H1 (cell line): ENCODE results near the gene SCRN1. TPM values are rescaled to one million over a fixed set of nuclear protein-coding genes. Genes with fewer than 3 reads are reported as not detected.

Experiments
- CTCF ChIA-PET: fragments of 300-600 bp; sonication (Branson Sonifier 250); formaldehyde crosslinking; loops from one replicate; lab custom pipeline; 2021; ENCODE audit not compliant: partially characterized antibody; lab: Charles Lee
- POLR2A ChIA-PET: fragments of 300-600 bp; sonication (Branson Sonifier 250); formaldehyde crosslinking; loops from one replicate; lab custom pipeline; 2021; ENCODE audit warnings: inconsistent platforms; ENCODE audit not compliant: partially characterized antibody; lab: Charles Lee
- DNase-seq, 2 experiments: peaks; one replicate each; pipeline versions ENCODE4 v3.0.0 to v3.0.0-alpha.2; 2010 to 2022; ENCODE audit warnings: low spot score in 2 of 2, low read depth in 1 of 2, mixed read lengths in 1 of 2
- FAIRE-seq: peaks from 2 replicates; lab custom pipeline; 2011; peaks lifted over from hg19 to GRCh38; lab: Jason Lieb, UNC
- H2AFZ ChIP-seq: 2 replicates; pipeline ENCODE4 v1.8.1; 2012; ENCODE audit warnings: low read length, inconsistent platforms
- H2AK5ac ChIP-seq: 2 replicates; pipeline ENCODE4 v1.6.1; 2013; ENCODE audit warnings: low read depth, low read length
- H2BK120ac ChIP-seq: replicated peaks from 2 replicates; pipeline ENCODE3; 2013; ENCODE audit warnings: low read depth, low read length, inconsistent platforms
- H2BK12ac ChIP-seq: 2 replicates; pipeline ENCODE4 v1.6.1; 2013; ENCODE audit warnings: low read depth, low read length
- H2BK15ac ChIP-seq: 2 replicates; pipeline ENCODE4 v1.6.1; 2013; ENCODE audit warnings: low read length
- H2BK20ac ChIP-seq: 2 replicates; pipeline ENCODE4 v1.6.1; 2013; ENCODE audit warnings: low read length
- H2BK5ac ChIP-seq: 2 replicates; pipeline ENCODE4 v1.6.1; 2013; ENCODE audit warnings: low read depth, low read length
- H3K14ac ChIP-seq: 2 replicates; pipeline ENCODE4 v1.6.1; 2013; ENCODE audit warnings: inconsistent platforms; ENCODE audit not compliant: insufficient read length
- H3K18ac ChIP-seq: 2 replicates; pipeline ENCODE4 v1.6.1; 2013; ENCODE audit warnings: low read length; ENCODE audit errors: extremely low read depth
- H3K23ac ChIP-seq: 2 replicates; pipeline ENCODE4 v1.6.1; 2013; ENCODE audit warnings: inconsistent platforms; ENCODE audit not compliant: insufficient read length
- H3K23me2 ChIP-seq: 2 replicates; pipeline ENCODE4 v1.6.1; 2013; ENCODE audit warnings: low read depth, low read length
- H3K27ac ChIP-seq: 2 replicates; pipeline ENCODE4 v1.6.1; 2011; ENCODE audit warnings: low read depth, low read length, inconsistent platforms
- H3K27me3 ChIP-seq, 4 experiments: replicated peaks in 1 of 4; 1 replicate in 1 of 4; 2 replicates in 3 of 4; pipeline versions ENCODE4 v1.6.1 to v1.8.1; 2011 to 2013; ENCODE audit warnings: low read length in 3 of 4, mild to moderate bottlenecking in 3 of 4, inconsistent platforms in 2 of 4, mixed read lengths in 2 of 4, moderate library complexity in 1 of 4; ENCODE audit not compliant: control insufficient read depth in 3 of 4, insufficient read depth in 3 of 4; ENCODE audit errors: extremely low read depth in 1 of 4
- H3K36me3 ChIP-seq, 4 experiments: 2 replicates each; pipeline versions ENCODE4 v1.6.1 to v1.8.1; 2011 to 2013; ENCODE audit warnings: mild to moderate bottlenecking in 4 of 4, low read length in 3 of 4, moderate library complexity in 2 of 4, control low read depth in 1 of 4, inconsistent platforms in 1 of 4; ENCODE audit not compliant: insufficient read depth in 4 of 4, control insufficient read depth in 2 of 4
- H3K4ac ChIP-seq: replicated peaks from 2 replicates; pipeline ENCODE3; 2013; ENCODE audit warnings: low read length, low read depth, mixed read lengths, inconsistent platforms; ENCODE audit not compliant: insufficient read length
- H3K4me1 ChIP-seq, 4 experiments: replicated peaks in 1 of 4; 1 replicate in 1 of 4; 2 replicates in 3 of 4; pipeline versions ENCODE4 v1.6.1 to v1.8.1; 2011 to 2013; ENCODE audit warnings: low read length in 3 of 4, inconsistent platforms in 2 of 4, mixed read lengths in 1 of 4; ENCODE audit not compliant: insufficient read depth in 4 of 4, control insufficient read depth in 3 of 4
- H3K4me2 ChIP-seq, 2 experiments: 2 replicates each; pipeline versions ENCODE4 v1.6.1 to v1.8.1; 2011 to 2013; ENCODE audit warnings: low read depth in 2 of 2, low read length in 2 of 2, control low read depth in 1 of 2, inconsistent platforms in 1 of 2, mild to moderate bottlenecking in 1 of 2; ENCODE audit not compliant: insufficient read depth in 1 of 2
- H3K4me3 ChIP-seq, 4 experiments: fragments of 200-600, 300-600 bp in 1 of 4; sonication (generic), shearing (Covaris generic), sonication (Bioruptor Twin) in 1 of 4; 2 replicates each; pipeline versions ENCODE4 v1.5.1 to v1.8.1; 2011 to 2016; ENCODE audit warnings: low read length in 4 of 4, low read depth in 3 of 4, control low read depth in 2 of 4, inconsistent platforms in 2 of 4, mild to moderate bottlenecking in 2 of 4, mixed read lengths in 1 of 4, moderate library complexity in 1 of 4; ENCODE audit not compliant: insufficient read depth in 2 of 4; ENCODE audit errors: extremely low read depth in 1 of 4
- H3K56ac ChIP-seq: replicated peaks from 2 replicates; pipeline ENCODE3; 2013; ENCODE audit warnings: low read depth, mild to moderate bottlenecking, mixed read lengths, low read length, inconsistent platforms; ENCODE audit not compliant: insufficient read length
- H3K79me1 ChIP-seq: 2 replicates; pipeline ENCODE4 v1.6.1; 2013; ENCODE audit warnings: low read depth, low read length, control low read depth
- H3K79me2 ChIP-seq, 2 experiments: 2 replicates each; pipeline versions ENCODE4 v1.6.1 to v1.8.1; 2012 to 2013; ENCODE audit warnings: low read length in 2 of 2, mild to moderate bottlenecking in 2 of 2, inconsistent platforms in 1 of 2; ENCODE audit not compliant: insufficient read depth in 2 of 2, control insufficient read depth in 1 of 2
- H3K9ac ChIP-seq, 4 experiments: replicated peaks in 1 of 4; 1 replicate in 1 of 4; 2 replicates in 3 of 4; pipeline versions ENCODE4 v1.6.1 to v1.8.1; 2011 to 2013; ENCODE audit warnings: low read depth in 3 of 4, low read length in 3 of 4, control low read depth in 2 of 4, mild to moderate bottlenecking in 2 of 4, moderate library complexity in 2 of 4, inconsistent platforms in 1 of 4; ENCODE audit errors: extremely low read depth in 1 of 4
- H3K9me3 ChIP-seq, 2 experiments: 2 replicates each; pipeline versions ENCODE4 v1.6.1 to v1.8.1; 2012 to 2013; ENCODE audit warnings: mild to moderate bottlenecking in 2 of 2, moderate library complexity in 2 of 2, control low read depth in 1 of 2, inconsistent platforms in 1 of 2, low read depth in 1 of 2, low read length in 1 of 2, mixed read lengths in 1 of 2; ENCODE audit not compliant: insufficient read depth in 2 of 2
- H4K20me1 ChIP-seq, 2 experiments: replicated peaks in 1 of 2; 2 replicates each; pipeline versions ENCODE3 to v1.8.1; 2011 to 2013; ENCODE audit warnings: inconsistent platforms in 2 of 2, low read length in 2 of 2, mild to moderate bottlenecking in 1 of 2; ENCODE audit not compliant: insufficient read depth in 2 of 2, control insufficient read depth in 1 of 2
- H4K5ac ChIP-seq: 2 replicates; pipeline ENCODE4 v1.6.1; 2013; ENCODE audit warnings: low read length, low read depth, mixed read lengths, inconsistent platforms; ENCODE audit not compliant: insufficient read length
- H4K8ac ChIP-seq: 2 replicates; pipeline ENCODE4 v1.8.0; 2013; ENCODE audit warnings: mild to moderate bottlenecking, moderate library complexity, low read length, inconsistent platforms; ENCODE audit not compliant: insufficient read depth; ENCODE audit errors: extremely low read depth
- H4K91ac ChIP-seq: replicated peaks from 2 replicates; pipeline ENCODE3; 2013; ENCODE audit warnings: low read length, mixed read lengths, inconsistent platforms; ENCODE audit not compliant: insufficient read length
- BCL11A ChIP-seq, 2 experiments: IDR thresholded peaks; one replicate each; pipeline ENCODE4 v1.6.1; 2011; ENCODE audit warnings: low read depth in 2 of 2, low read length in 2 of 2, mild to moderate bottlenecking in 2 of 2
- CHD1 ChIP-seq: IDR thresholded peaks from 2 replicates; pipeline ENCODE4 v1.6.1; 2012; ENCODE audit warnings: low read depth, low read length, improper control_type of control experiment
- CHD2 ChIP-seq: IDR thresholded peaks from 2 replicates; pipeline ENCODE4 v1.6.1; 2012; ENCODE audit warnings: low read length, improper control_type of control experiment
- GABPA ChIP-seq: IDR thresholded peaks from 2 replicates; pipeline ENCODE4 v1.6.1; 2011; ENCODE audit warnings: mild to moderate bottlenecking, low read length, moderate library complexity, borderline replicate concordance; ENCODE audit not compliant: insufficient read depth
- GTF2F1 ChIP-seq: IDR thresholded peaks from 2 replicates; pipeline ENCODE4 v1.6.1; 2012; ENCODE audit warnings: low read depth, low read length, improper control_type of control experiment, borderline replicate concordance
- JUN ChIP-seq: IDR thresholded peaks from 2 replicates; pipeline ENCODE4 v1.6.1; 2011; ENCODE audit warnings: low read depth, mild to moderate bottlenecking, improper control_type of control experiment, low read length
- RNF2 ChIP-seq: fragments of 200-900, 300-1000 bp; sonication (generic); IDR thresholded peaks from 2 replicates; pipeline ENCODE4 v1.7.1; 2016; ENCODE audit warnings: borderline replicate concordance, low read depth, mild to moderate bottlenecking, antibody characterized with exemption, low read length; ENCODE audit not compliant: poor library complexity, severe bottlenecking; ENCODE audit errors: missing control alignments
- RXRA ChIP-seq: IDR thresholded peaks from 2 replicates; pipeline ENCODE4 v1.6.1; 2011; ENCODE audit warnings: low read depth, mild to moderate bottlenecking, low read length, moderate library complexity; ENCODE audit not compliant: insufficient read depth
- SIN3A ChIP-seq, 2 experiments: IDR thresholded peaks in 1 of 2; conservative IDR thresholded peaks in 1 of 2; 2 replicates each; pipeline ENCODE4 v1.6.1; 2011 to 2012; ENCODE audit warnings: low read length in 2 of 2, improper control_type of control experiment in 1 of 2, low read depth in 1 of 2, mild to moderate bottlenecking in 1 of 2
- SIRT6 ChIP-seq: IDR thresholded peaks from one replicate; pipeline ENCODE4 v1.7.1; 2012; ENCODE audit warnings: low read length, inconsistent platforms
- SIX5 ChIP-seq: IDR thresholded peaks from 2 replicates; pipeline ENCODE4 v1.6.1; 2011; ENCODE audit warnings: mild to moderate bottlenecking, low read depth, low read length
- TAF7 ChIP-seq: optimal IDR thresholded peaks from 2 replicates; pipeline ENCODE3; 2011; ENCODE audit warnings: low read depth, mild to moderate bottlenecking, inconsistent platforms, low read length, moderate library complexity, borderline replicate concordance
- WGBS, 2 experiments: shearing (Covaris generic) in 1 of 2; methylation state at CpG; one replicate each; pipeline versions ENCODE4 v1.1.6 to v1.1.7; 2013 to 2015; ENCODE audit warnings: low lambda C conversion rate in 2 of 2, mixed read lengths in 2 of 2, inconsistent platforms in 1 of 2, low coverage in 1 of 2, missing lambda C conversion rate in 1 of 2; ENCODE audit not compliant: insufficient replicate concordance in 2 of 2, insufficient coverage in 1 of 2, insufficient read length in 1 of 2; ENCODE audit errors: extremely low coverage in 1 of 2, missing lambda C conversion rate in 1 of 2; 5-methylcytosine and 5-hydroxymethylcytosine counted together
- polyA plus RNA-seq, 7 experiments: library from polyadenylated mRNA; depleted of rRNA in 3 of 7; stranded (reverse) in 5 of 7; unstranded in 2 of 7; fragments of >200 nt in 5 of 7; fragments of 200-250 nt in 2 of 7; gene quantifications; 1 replicate in 5 of 7; 2 replicates in 1 of 7; 4 replicates in 1 of 7; pipeline versions ENCODE4 v1.2.1 to v1.2.3, GENCODE V29; 2011 to 2013; ENCODE audit warnings: missing spikeins in 2 of 7, mixed read lengths in 2 of 7
- total RNA-seq: library from RNA; stranded (reverse); fragmentation: NEBNext Ultra II Directional; extraction: Animal tissue kit (Norgen Biotek cat#: 25700); gene quantifications from 2 replicates; pipeline ENCODE4 v1.2.1, GENCODE V29; 2021

Gene SCRN1
- total and polyA plus RNA-seq, 2 of the 8 experiments (the other 6 are each of a cell fraction or from before 2014, with no cell fraction given): 36.0 to 75.8 TPM

- no peak overlapping the region for H2BK120ac ChIP-seq
- H3K9ac ChIP-seq: no peak overlapping the region
- no peak for FAIRE-seq
- H3K23me2 ChIP-seq: peaks cover 3% of the 10 kb centered on the region; the same call in 1 of the 2 replicates
- H2AFZ ChIP-seq: no peak overlapping the region
- H3K79me1 ChIP-seq: no peaks in the 10 kb centered on the region
- no peak overlapping the region for H3K4ac ChIP-seq
- POLR2A ChIA-PET: no interaction called here
- no peak overlapping the region for H3K27ac ChIP-seq
- no peak for DNase-seq
- H3K14ac ChIP-seq: no peak overlapping the region
- H3K18ac ChIP-seq: no peak overlapping the region
- no peak overlapping the region for H2BK20ac ChIP-seq
- peaks cover 5 to 21% (median 15%) of the 10 kb centered on the region in 4 experiments for H3K36me3 ChIP-seq
- no peak overlapping the region for H4K91ac ChIP-seq
- no peak overlapping the region for H2BK12ac ChIP-seq
- CTCF ChIA-PET: interaction anchor here (0.6 to 2.8 kb wide), 2 partner anchors 28 to 63 kb away, joined by 3 to 11 read pairs; no protein-coding TSS in a partner anchor
- H3K23ac ChIP-seq: no peak overlapping the region
- H4K20me1 ChIP-seq: peaks cover 1 to 3% of the 10 kb centered on the region in 2 experiments
- H3K79me2 ChIP-seq: no peaks in the 10 kb centered on the region
- no peaks in the 10 kb centered on the region for H3K27me3 ChIP-seq
- H3K56ac ChIP-seq: no peak overlapping the region
- no peak overlapping the region for H4K5ac ChIP-seq
- no peak overlapping the region for H3K4me2 ChIP-seq
- no peak overlapping the region for H3K4me3 ChIP-seq
- no peak overlapping the region for H2BK5ac ChIP-seq
- no peak overlapping the region for H2AK5ac ChIP-seq
- H4K8ac ChIP-seq: no peak overlapping the region
- no peak overlapping the region for H2BK15ac ChIP-seq
- H3K9me3 ChIP-seq: peaks cover 0 to 2% of the 10 kb centered on the region in 2 experiments; a peak in 1 of 4 replicates
- no peaks in the 10 kb centered on the region; a peak in 1 of 7 replicates for H3K4me1 ChIP-seq
- 85% methylated on average over 6 of the region's 6 CpGs; no CpG with 5 or more reads in 1 of the 2 experiments for WGBS, 2 experiments
- TF ChIP-seq BCL11A (IDR thresholded peaks at IDR 0.05; ENCODE audit: low read depth in 2 of 2, low read length in 2 of 2): no peak
- no peak for TF ChIP-seq JUN
- TF ChIP-seq CHD1: no peak
- TF ChIP-seq RNF2: no peak
- no peak for TF ChIP-seq SIRT6
- no peak for TF ChIP-seq GTF2F1
- no peak for TF ChIP-seq CHD2
- no peak for TF ChIP-seq GABPA
- no peak for TF ChIP-seq TAF7
- no peak for TF ChIP-seq RXRA
- no peak for TF ChIP-seq SIN3A (conservative IDR thresholded peaks at IDR 0.05 in 1 of 2, IDR thresholded peaks at IDR 0.05 in 1 of 2; ENCODE audit: low read depth in 1 of 2, low read length in 2 of 2)
- no peak for TF ChIP-seq SIX5
Observed at GRCh38 chr7:29893351-29893965, 96.1 kb downstream of the SCRN1 start.
